ENCODE data around the gene CARNS1. TPM values are rescaled to one million over a fixed set of nuclear protein-coding genes. Genes with fewer than 3 reads are reported as not detected.

The CARNS1 gene
- polyA plus RNA-seq, 1 experiment: 0.12 TPM

DNA sequence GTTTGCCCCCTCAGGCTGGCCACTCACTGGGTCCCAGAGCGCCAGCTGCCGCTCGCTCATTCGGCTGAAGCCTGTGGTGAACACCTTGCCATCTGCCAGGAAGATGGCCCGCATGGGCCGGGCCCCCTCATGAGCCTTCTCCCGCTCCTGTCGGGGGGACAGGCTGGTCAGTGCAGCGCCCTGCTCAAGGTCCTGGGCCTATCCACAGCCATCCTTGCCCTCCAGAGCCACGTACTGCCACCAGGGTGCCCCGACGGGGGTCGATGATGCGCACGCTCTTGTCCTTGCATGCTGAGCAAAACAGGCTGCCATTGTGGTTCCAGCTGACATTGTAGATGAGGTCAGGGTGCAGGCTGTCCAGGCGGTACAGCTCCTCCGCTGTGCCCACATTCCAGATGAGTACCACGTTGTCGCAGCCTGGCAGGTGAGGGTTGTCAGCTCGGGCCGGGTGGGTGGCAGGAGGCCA lies 25.7 kb downstream of the CARNS1 start:
- H3K27me3 ChIP-seq (ENCODE audit: control insufficient read depth, insufficient read depth, low read length): no peaks in the 10 kb centered on the region
- no peak overlapping the region for H3K4me3 ChIP-seq (ENCODE audit: low read depth, low read length)
- no peak for DNase-seq (ENCODE audit: low read depth)
- ChIA-PET CTCF (no interaction called here), POLR2A (no interaction called here)
- peaks cover 19% of the 10 kb centered on the region for H3K36me3 ChIP-seq (ENCODE audit: control insufficient read depth, insufficient read depth, low read length)
- TF ChIP-seq, protein P1, sequence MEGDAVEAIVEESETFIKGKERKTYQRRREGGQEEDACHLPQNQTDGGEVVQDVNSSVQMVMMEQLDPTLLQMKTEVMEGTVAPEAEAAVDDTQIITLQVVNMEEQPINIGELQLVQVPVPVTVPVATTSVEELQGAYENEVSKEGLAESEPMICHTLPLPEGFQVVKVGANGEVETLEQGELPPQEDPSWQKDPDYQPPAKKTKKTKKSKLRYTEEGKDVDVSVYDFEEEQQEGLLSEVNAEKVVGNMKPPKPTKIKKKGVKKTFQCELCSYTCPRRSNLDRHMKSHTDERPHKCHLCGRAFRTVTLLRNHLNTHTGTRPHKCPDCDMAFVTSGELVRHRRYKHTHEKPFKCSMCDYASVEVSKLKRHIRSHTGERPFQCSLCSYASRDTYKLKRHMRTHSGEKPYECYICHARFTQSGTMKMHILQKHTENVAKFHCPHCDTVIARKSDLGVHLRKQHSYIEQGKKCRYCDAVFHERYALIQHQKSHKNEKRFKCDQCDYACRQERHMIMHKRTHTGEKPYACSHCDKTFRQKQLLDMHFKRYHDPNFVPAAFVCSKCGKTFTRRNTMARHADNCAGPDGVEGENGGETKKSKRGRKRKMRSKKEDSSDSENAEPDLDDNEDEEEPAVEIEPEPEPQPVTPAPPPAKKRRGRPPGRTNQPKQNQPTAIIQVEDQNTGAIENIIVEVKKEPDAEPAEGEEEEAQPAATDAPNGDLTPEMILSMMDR (IDR thresholded peaks at IDR 0.05; ENCODE audit: insufficient read depth, low read depth, low read length): no peak

DNA sequence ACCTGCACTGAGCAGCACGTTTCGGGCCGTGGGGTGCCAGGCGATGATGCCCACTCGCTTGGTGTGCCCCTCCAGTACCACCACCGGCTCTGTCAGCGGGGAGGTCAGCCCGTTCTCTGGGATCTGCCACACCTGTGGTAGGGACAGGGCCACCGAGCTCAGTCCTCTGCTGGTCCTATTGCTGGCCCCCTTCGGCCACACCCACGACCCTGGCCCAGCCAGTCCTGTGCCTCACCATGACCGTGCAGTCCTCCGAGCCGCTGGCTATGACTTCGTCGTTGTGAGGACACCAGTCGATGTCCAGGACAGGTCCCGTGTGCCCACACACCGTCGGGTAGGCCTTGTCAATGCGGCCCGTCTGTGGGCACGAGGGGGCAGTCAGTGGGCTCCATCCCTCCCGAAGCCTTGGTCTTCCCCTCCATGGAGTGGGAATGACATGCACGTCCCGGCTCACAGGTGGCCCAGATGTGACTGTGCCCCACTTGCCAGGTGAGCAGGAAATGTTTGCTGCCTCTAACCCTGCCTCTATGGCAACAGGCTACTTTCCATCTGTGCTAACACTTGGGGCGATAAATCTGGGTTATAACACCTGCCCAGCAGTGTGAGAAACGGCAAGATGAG lies 26.4 kb downstream of the CARNS1 start:
- ChIA-PET CTCF (no interaction called here), POLR2A (no interaction called here)
- TF ChIP-seq, protein P1 (IDR thresholded peaks at IDR 0.05; ENCODE audit: insufficient read depth, low read depth, low read length): no peak
- H3K4me3 ChIP-seq (ENCODE audit: low read depth, low read length): no peak overlapping the region
- H3K36me3 ChIP-seq (ENCODE audit: control insufficient read depth, insufficient read depth, low read length): peaks cover 18% of the 10 kb centered on the region
- no peak for DNase-seq (ENCODE audit: low read depth)
- no peaks in the 10 kb centered on the region for H3K27me3 ChIP-seq (ENCODE audit: control insufficient read depth, insufficient read depth, low read length)

DNA sequence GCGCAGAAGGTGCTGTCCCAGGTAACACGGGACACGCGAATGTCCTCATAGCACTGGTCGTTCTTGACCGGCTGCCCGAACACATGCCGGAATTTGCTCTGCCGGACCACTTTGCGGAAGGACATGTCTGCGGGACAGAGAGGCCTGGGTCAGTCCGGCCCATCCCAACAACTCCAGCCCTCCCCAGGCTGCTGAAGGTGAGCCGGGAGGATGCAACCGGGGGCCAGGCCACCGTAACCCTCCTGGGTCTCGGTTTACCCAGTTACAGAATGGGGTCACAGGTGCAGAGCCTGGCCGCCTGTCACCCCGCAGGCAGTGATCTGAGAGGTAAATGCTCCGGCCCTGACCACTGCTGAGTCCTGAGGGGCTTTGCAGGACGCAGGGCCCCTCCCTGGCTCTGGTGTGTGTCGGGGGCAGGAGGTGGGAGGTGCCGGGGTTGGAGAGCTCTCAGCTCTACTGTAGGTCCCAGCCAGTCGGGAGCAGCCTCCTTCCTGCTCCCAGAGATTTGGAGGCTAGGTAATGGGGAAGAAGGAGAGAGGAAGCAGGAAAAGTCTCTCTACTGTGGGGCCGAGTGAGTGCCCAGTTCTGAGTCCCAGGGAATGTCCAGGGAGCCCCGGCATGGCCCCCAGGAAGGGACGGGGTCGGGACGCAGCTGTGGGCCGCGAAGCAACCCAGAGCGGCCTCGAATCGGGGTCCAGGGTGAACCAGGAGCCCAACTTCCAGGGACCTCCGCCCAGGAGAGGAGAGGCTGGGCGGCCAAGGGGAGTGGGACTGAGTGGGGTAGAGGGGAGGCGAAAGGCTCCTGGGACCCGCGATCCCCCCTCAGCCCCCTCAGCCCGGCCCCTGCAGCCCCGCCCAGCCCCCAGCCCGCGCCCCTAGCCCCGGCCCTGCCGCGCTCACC lies 27.3 kb downstream of the CARNS1 start:
- DNase-seq (ENCODE audit: low read depth): no peak
- Histone ChIP-seq H3K36me3 (ENCODE audit: control insufficient read depth, insufficient read depth, low read length) (peaks cover 17% of the 10 kb centered on the region), H3K4me3 (ENCODE audit: low read depth, low read length) (peak overlapping the region; percentile 90), H3K27me3 (ENCODE audit: control insufficient read depth, insufficient read depth, low read length) (no peaks in the 10 kb centered on the region)
- CTCF ChIA-PET: interaction anchor here (1.2 to 1.3 kb wide), 2 partner anchors 15 to 41 kb away, joined by 3 read pairs; partner anchors contain the start of gene PPP1CA
- TF ChIP-seq, protein P1 (IDR thresholded peaks at IDR 0.05; ENCODE audit: insufficient read depth, low read depth, low read length): no peak
- POLR2A ChIA-PET: no interaction called here

DNA sequence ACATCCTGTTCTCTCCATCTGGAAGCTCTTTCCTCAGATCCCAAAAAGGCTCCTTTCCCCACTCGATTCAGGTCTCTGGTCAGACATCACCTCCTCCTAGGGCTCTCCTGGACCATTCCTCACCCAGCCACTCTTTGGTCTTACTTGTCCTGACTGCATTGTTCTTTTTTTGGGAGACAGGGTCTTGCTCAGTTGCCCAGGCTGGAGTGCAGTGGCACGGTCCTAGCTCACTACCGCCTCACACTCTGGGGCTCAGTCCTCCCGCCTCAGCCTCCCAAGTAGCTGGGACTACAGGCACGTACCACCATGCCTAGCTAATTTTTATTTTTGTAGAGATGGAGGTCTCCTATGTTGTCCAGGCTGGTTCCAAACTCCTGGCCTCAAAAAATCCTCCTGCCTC lies 30.0 kb downstream of the CARNS1 start:
- H3K4me3 ChIP-seq (ENCODE audit: low read depth, low read length): no peak overlapping the region
- no peak for DNase-seq (ENCODE audit: low read depth)
- TF ChIP-seq, protein P1 (IDR thresholded peaks at IDR 0.05; ENCODE audit: insufficient read depth, low read depth, low read length): no peak
- no peaks in the 10 kb centered on the region for H3K27me3 ChIP-seq (ENCODE audit: control insufficient read depth, insufficient read depth, low read length)
- peaks cover 11% of the 10 kb centered on the region for H3K36me3 ChIP-seq (ENCODE audit: control insufficient read depth, insufficient read depth, low read length)
- POLR2A ChIA-PET: no interaction called here
- CTCF ChIA-PET: interaction anchor here (0.7 kb wide), 1 partner anchor 14 kb away, joined by 3 read pairs; no protein-coding TSS in a partner anchor

DNA sequence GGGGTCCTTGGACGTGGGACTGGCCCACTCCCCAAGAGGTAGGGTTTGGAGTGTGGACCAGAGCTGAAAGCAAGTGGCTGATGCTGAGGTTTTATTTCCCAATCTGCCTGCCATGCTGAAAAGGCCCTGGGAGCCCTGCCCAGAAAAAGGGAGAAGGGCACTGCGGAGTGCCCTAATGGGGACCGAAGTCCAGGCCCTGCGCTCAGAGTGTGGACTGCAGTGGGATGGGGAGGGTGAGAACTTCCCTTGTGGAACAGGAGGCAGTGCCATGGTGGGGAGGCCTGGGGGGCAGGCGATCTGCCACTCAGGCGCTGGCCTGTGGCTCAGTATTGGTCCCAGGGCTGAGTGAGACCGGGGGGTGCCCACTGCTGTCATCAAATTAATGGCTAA lies 32.7 kb downstream of the CARNS1 start:
- H3K27me3 ChIP-seq (ENCODE audit: control insufficient read depth, insufficient read depth, low read length): no peaks in the 10 kb centered on the region
- H3K36me3 ChIP-seq (ENCODE audit: control insufficient read depth, insufficient read depth, low read length): no peaks in the 10 kb centered on the region
- ChIA-PET CTCF (no interaction called here), POLR2A (no interaction called here)
- H3K4me3 ChIP-seq (ENCODE audit: low read depth, low read length): no peak overlapping the region
- DNase-seq (ENCODE audit: low read depth): no peak
- TF ChIP-seq, protein P1 (IDR thresholded peaks at IDR 0.05; ENCODE audit: insufficient read depth, low read depth, low read length): no peak
